A549 (cell line): Measurements from ENCODE around the gene PCNX1. TPM values are rescaled to one million over a fixed set of nuclear protein-coding genes. Genes with fewer than 3 reads are reported as not detected.

ENCODE experiments used
- ATAC-seq, 2 experiments: fragments of 200-7000 bp in 1 of 2; fragments of >200 bp in 1 of 2; cut with Nextera tagmentation in 1 of 2; cut with Tn5 transposase in 1 of 2; 3 replicates each; pipeline versions ENCODE4 v1.8.0 to v1.9.1; 2018 to 2020; ENCODE audit warnings: mild to moderate bottlenecking in 1 of 2, moderate library complexity in 1 of 2
- CTCF ChIA-PET: fragments of 300-600 bp; sonication (Branson Sonifier 250); formaldehyde crosslinking; extraction: SDS; loops from one replicate; lab custom pipeline; 2021; ENCODE audit warnings: antibody characterized with exemption, inconsistent platforms; lab: Yijun Ruan, JAX
- POLR2A ChIA-PET: fragments of 350-600 bp; formaldehyde crosslinking; extraction: SDS; loops from one replicate; lab custom pipeline; 2021; ENCODE audit warnings: antibody characterized with exemption, inconsistent platforms; lab: Yijun Ruan, JAX
- DNase-seq, 2 experiments: peaks; one replicate each; pipeline versions ENCODE4 v3.0.0 to v3.0.0-alpha.2; 2011 to 2016; ENCODE audit warnings: low read depth in 1 of 2, low spot score in 1 of 2
- FAIRE-seq: peaks from 2 replicates; lab custom pipeline; 2011; peaks lifted over from hg19 to GRCh38; lab: Jason Lieb, UNC
- H3K27ac ChIP-seq, 2 experiments: fragments of >200 bp; sonication (Bioruptor Twin); formaldehyde crosslinking; 3 replicates each; pipeline ENCODE4 v1.5.1; 2016 to 2017
- H3K4me1 ChIP-seq: fragments of >200 bp; sonication (Bioruptor Twin); formaldehyde crosslinking; 3 replicates; pipeline ENCODE4 v1.6.1; 2016
- H3K4me2 ChIP-seq: fragments of >200 bp; sonication (Bioruptor Twin); formaldehyde crosslinking; 3 replicates; pipeline ENCODE4 v1.6.1; 2016
- H3K4me3 ChIP-seq: fragments of >200 bp; sonication (Bioruptor Twin); formaldehyde crosslinking; 3 replicates; pipeline ENCODE4 v1.5.1; 2016
- H3K9me3 ChIP-seq: fragments of >200 bp; sonication (Bioruptor Twin); formaldehyde crosslinking; 3 replicates; pipeline ENCODE4 v1.6.1; 2016
- ATOH8 ChIP-seq: fragments of 250-450 bp; sonication (Bioruptor Pico); IDR thresholded peaks from 2 replicates; pipeline ENCODE4 v1.5.0; 2020; ENCODE audit warnings: low read depth, mild to moderate bottlenecking, moderate library complexity
- CBX2 ChIP-seq: fragments of 200-600 bp; sonication (generic); IDR thresholded peaks from 2 replicates; pipeline ENCODE4 v1.6.1; 2016; ENCODE audit warnings: low read depth, mild to moderate bottlenecking, borderline replicate concordance
- CTCF ChIP-seq: fragments of >200 bp; sonication (Bioruptor Twin); formaldehyde crosslinking; IDR thresholded peaks from 3 replicates; pipeline ENCODE4 v1.5.1; 2016
- EHF ChIP-seq: fragments of 250-450 bp; sonication (Bioruptor Pico); IDR thresholded peaks from 2 replicates; pipeline ENCODE4 v1.5.0; 2020; ENCODE audit warnings: mild to moderate bottlenecking
- EP300 ChIP-seq, 2 experiments: fragments of >200 bp; sonication (Bioruptor Twin); formaldehyde crosslinking; IDR thresholded peaks; 2 replicates in 1 of 2; 3 replicates in 1 of 2; pipeline ENCODE4 v1.6.1; 2016 to 2017
- ESRRA ChIP-seq: fragments of 150-350 bp; IDR thresholded peaks from 2 replicates; pipeline ENCODE4 v1.6.1; 2014; ENCODE audit warnings: mild to moderate bottlenecking, low read length, borderline replicate concordance
- FOXS1 ChIP-seq: fragments of 250-450 bp; sonication (Bioruptor Pico); IDR thresholded peaks from 2 replicates; pipeline ENCODE4 v1.5.0; 2020; ENCODE audit warnings: mild to moderate bottlenecking, moderate library complexity
- GATA3 ChIP-seq: IDR thresholded peaks from 2 replicates; pipeline ENCODE4 v1.6.1; 2012; ENCODE audit warnings: borderline replicate concordance
- HOXB5 ChIP-seq: fragments of 250-450 bp; sonication (Bioruptor Pico); IDR thresholded peaks from 2 replicates; pipeline ENCODE4 v1.5.0; 2020; ENCODE audit warnings: mild to moderate bottlenecking, moderate library complexity
- JUNB ChIP-seq: fragments of >200 bp; sonication (Bioruptor Twin); formaldehyde crosslinking; IDR thresholded peaks from 2 replicates; pipeline ENCODE4 v1.6.1; 2016
- MYC ChIP-seq: IDR thresholded peaks from 2 replicates; pipeline ENCODE4 v1.6.1; 2012; ENCODE audit warnings: mild to moderate bottlenecking, inconsistent platforms, low read length, improper control_type of control experiment, borderline replicate concordance
- NPAS2 ChIP-seq: fragments of 250-450 bp; sonication (Bioruptor Pico); IDR thresholded peaks from 2 replicates; pipeline ENCODE4 v1.8.0; 2022; ENCODE audit warnings: mild to moderate bottlenecking, moderate library complexity, borderline replicate concordance
- PBX3 ChIP-seq: IDR thresholded peaks from 2 replicates; pipeline ENCODE4 v1.6.1; 2012
- PHF8 ChIP-seq: fragments of 200-600 bp; sonication (generic); IDR thresholded peaks from 2 replicates; pipeline ENCODE4 v1.6.1; 2016; ENCODE audit warnings: low read depth, mild to moderate bottlenecking, antibody characterized with exemption, moderate library complexity, borderline replicate concordance
- POLR2A ChIP-seq: IDR thresholded peaks from 2 replicates; pipeline ENCODE4 v1.6.1; 2012; ENCODE audit warnings: mild to moderate bottlenecking, low read length
- TFCP2L1 ChIP-seq: fragments of 250-450 bp; sonication (Bioruptor Pico); IDR thresholded peaks from 2 replicates; pipeline ENCODE4 v1.5.0; 2021; ENCODE audit warnings: mild to moderate bottlenecking
- TP53 ChIP-seq: fragments of 250-450 bp; sonication (Bioruptor Pico); IDR thresholded peaks from 2 replicates; pipeline ENCODE4 v1.5.0; 2021; ENCODE audit warnings: mild to moderate bottlenecking, moderate library complexity
- USF2 ChIP-seq: fragments of 450-650 bp; IDR thresholded peaks from 2 replicates; pipeline ENCODE4 v1.6.1; 2014; ENCODE audit warnings: antibody characterized with exemption
- ZC3H11A ChIP-seq: fragments of 450-650 bp; IDR thresholded peaks from 2 replicates; pipeline ENCODE4 v1.6.1; 2014; ENCODE audit warnings: antibody characterized with exemption, mild to moderate bottlenecking
- ZNF302 ChIP-seq: fragments of 250-450 bp; sonication (Bioruptor Pico); IDR thresholded peaks from 2 replicates; pipeline ENCODE4 v1.9.0; 2021; ENCODE audit warnings: inconsistent platforms, mild to moderate bottlenecking, moderate library complexity
- WGBS: methylation state at CpG from one replicate; pipeline ENCODE4 v1.1.6; 2017; ENCODE audit errors: missing lambda C conversion rate; 5-methylcytosine and 5-hydroxymethylcytosine counted together
- polyA plus RNA-seq, 4 experiments: library from polyadenylated mRNA; depleted of rRNA in 3 of 4; stranded (reverse); fragments of >200 nt; fragmentation: RNase III in 1 of 4; extraction: RNeasy Plus Mini Kit Qiagen cat#74134 plus additional on column Dnase treatment in 1 of 4; gene quantifications; 2 replicates in 3 of 4; 3 replicates in 1 of 4; pipeline ENCODE4 v1.2.3, GENCODE V29; 2011 to 2017
- TF ChIP-seq, protein P1 (sequence below): IDR thresholded peaks from 2 replicates; pipeline ENCODE4 v1.6.1; 2012

The PCNX1 gene
- polyA plus RNA-seq, 2 of the 4 experiments (the other 2 are of a cell fraction): 10.4 to 45.0 TPM

GRCh38 chr14:71140157-71140556 is 232.9 kb downstream of the PCNX1 start:
- Histone ChIP-seq H3K27ac (no peak overlapping the region), H3K9me3 (no peaks in the 10 kb centered on the region)
- ATAC-seq: no peak
- POLR2A ChIA-PET: no interaction called here
- no peak for TF ChIP-seq MYC
- TF ChIP-seq EP300 (IDR thresholded peaks at IDR 0.05): no peak
- no peak for TF ChIP-seq EHF
- no peak for TF ChIP-seq TFCP2L1 (CRISPR knock-in tag)
- no peak for TF ChIP-seq ESRRA
- TF ChIP-seq GATA3: no peak
- TF ChIP-seq, all 56 proteins: peak for 0
- Histone ChIP-seq H3K4me3 (no peak overlapping the region), H3K4me2 (no peak overlapping the region), H3K4me1 (peaks cover 12% of the 10 kb centered on the region; the same call in 2 of the 3 replicates)
- CTCF ChIA-PET: interaction anchor here (1.1 to 17.7 kb wide), 8 partner anchors 19 to 1280 kb away, joined by 3 to 321 read pairs (median 4); no protein-coding TSS in a partner anchor
- 62% methylated on average over 2 of the region's 2 CpGs for WGBS
- DNase-seq: no peak
- no peak for FAIRE-seq

DNA sequence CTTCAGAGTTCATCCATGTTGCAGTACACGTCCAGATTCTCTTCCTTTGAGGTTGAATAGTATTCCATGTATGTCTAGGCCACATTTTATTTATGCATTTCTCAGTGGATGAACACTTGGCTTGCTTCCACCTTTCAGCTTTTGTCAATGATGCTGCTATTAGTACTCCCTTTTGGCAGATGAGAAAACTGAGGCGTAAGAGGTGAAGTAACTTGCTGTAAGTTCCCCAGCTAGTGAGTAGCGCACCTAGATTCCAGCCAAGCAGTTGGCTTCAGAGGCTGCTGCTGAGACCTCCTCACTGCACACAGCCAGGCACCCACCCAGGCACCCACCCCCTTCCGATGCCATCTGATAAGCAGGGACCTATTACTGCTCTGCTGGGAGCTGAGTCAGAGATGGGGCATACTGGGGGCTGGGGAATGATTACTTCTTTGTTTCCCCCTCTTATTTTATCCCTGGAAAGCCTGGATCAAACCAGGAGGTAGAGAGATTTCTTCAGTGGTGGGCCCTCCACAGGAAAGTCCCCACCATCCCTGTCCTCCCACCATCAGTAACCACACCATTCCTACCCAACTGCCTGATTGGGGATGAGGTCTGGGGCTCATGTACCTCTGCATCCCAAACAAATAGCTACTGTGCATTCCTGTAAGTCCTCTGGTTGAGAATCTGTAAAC is 234.6 kb downstream of the PCNX1 start:
- CTCF ChIA-PET: interaction anchor here (1.5 to 17.7 kb wide), 4 partner anchors 11 to 1278 kb away, joined by 3 to 321 read pairs (median 4); no protein-coding TSS in a partner anchor
- WGBS: 66% methylated on average over 4 of the region's 4 CpGs
- TF ChIP-seq MYC (no peak), PHF8 (no peak), HOXB5 (CRISPR knock-in tag) (no peak), ESRRA (no peak), CTCF (no peak), ATOH8 (CRISPR knock-in tag) (no peak), JUNB (no peak), CBX2 (no peak), NPAS2 (CRISPR knock-in tag) (no peak), EP300 (IDR thresholded peaks at IDR 0.05) (no peak), USF2 (no peak), ZNF302 (CRISPR knock-in tag) (no peak), PBX3 (no peak), FOXS1 (CRISPR knock-in tag) (no peak), GATA3 (no peak), TP53 (no peak), POLR2A (no peak), ZC3H11A (no peak)
- TF ChIP-seq, protein P1, sequence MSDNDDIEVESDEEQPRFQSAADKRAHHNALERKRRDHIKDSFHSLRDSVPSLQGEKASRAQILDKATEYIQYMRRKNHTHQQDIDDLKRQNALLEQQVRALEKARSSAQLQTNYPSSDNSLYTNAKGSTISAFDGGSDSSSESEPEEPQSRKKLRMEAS: no peak
- TF ChIP-seq, all 56 proteins: peak for 0
- POLR2A ChIA-PET: no interaction called here
- Histone ChIP-seq H3K9me3 (no peaks in the 10 kb centered on the region), H3K27ac (no peak overlapping the region), H3K4me2 (no peak overlapping the region), H3K4me3 (no peak overlapping the region), H3K4me1 (peaks cover 12% of the 10 kb centered on the region; the same call in 2 of the 3 replicates)
- no peak for FAIRE-seq
- no peak for DNase-seq
- no peak for ATAC-seq
